ENCODE results near the gene INTS4. TPM values are rescaled to one million over a fixed set of nuclear protein-coding genes. Genes with fewer than 3 reads are reported as not detected.

The INTS4 gene
- total RNA-seq, 4 donors from 2014 or later: 30.3 to 41.5 (median 34.3) TPM

DNA sequence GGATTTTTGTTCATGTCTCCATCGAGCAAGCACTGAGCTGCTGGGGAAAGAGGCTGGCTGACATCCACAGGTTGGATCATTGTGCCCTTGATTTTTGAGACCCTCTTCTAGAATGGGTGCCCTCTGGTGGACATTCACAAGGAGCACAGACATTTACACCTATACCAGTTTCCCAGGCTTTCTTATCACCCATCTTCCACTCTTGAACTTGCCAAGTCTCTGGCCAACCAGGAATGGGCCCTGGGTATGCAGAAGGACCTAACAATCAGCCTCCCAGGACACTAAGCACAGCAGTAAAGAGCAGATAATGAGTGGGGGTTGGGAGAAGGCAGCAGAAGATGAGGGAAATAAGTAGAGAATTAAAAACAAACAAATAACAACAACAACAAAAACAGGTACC, 5.7 kb upstream of the INTS4 start:
- TF ChIP-seq, protein P1, sequence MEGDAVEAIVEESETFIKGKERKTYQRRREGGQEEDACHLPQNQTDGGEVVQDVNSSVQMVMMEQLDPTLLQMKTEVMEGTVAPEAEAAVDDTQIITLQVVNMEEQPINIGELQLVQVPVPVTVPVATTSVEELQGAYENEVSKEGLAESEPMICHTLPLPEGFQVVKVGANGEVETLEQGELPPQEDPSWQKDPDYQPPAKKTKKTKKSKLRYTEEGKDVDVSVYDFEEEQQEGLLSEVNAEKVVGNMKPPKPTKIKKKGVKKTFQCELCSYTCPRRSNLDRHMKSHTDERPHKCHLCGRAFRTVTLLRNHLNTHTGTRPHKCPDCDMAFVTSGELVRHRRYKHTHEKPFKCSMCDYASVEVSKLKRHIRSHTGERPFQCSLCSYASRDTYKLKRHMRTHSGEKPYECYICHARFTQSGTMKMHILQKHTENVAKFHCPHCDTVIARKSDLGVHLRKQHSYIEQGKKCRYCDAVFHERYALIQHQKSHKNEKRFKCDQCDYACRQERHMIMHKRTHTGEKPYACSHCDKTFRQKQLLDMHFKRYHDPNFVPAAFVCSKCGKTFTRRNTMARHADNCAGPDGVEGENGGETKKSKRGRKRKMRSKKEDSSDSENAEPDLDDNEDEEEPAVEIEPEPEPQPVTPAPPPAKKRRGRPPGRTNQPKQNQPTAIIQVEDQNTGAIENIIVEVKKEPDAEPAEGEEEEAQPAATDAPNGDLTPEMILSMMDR (IDR thresholded peaks at IDR 0.05; ENCODE audit: low read depth): no peak

DNA sequence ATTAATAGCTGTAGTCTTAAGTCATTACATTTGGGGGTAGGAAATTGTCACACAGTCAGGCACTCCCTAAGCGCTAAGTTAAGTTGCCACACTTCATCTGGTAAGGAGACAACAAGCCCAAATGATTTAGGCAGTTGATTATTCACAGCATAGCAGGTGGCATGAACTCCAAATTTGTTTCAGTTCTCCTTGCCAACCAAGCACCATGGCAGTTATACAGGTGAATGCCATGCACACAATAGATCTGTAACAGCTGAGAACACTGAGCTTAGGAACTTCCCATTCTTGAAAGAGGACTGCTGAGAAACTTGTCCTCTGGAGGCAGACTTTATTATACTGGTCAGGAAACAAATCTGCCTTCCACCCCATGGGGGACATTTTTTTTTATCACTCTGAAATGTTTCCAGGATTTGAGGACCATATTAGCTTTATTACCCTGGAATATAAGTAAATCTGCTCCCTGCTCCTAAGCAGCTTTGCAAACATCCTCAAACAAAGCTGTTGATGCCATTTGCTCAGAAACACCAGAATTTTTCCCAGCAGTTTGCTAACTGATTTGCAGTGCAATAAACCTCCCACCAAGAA, 5.1 kb upstream of the INTS4 start:
- TF ChIP-seq, protein P1 (IDR thresholded peaks at IDR 0.05; ENCODE audit: low read depth): no peak

DNA sequence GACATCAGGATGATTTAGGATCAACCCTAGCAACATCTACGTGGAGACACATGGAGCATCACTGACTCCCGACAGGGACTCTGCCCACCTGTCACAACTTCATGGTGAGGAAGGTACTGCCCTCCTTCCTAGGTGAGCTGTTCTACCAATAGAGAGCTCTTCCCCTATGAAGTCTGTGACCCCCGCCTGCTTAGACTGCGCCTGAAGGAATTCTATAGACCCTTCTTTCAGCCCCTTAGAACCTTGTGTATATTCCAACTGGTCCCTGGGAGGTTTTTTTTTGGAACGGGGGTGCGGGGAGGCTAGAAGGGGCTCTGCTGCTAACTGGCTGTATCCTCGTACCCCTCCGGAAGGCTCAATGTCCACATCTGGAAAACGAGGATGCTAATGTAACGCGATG, 566 bp downstream of the INTS4 start:
- TF ChIP-seq, protein P1 (IDR thresholded peaks at IDR 0.05; ENCODE audit: low read depth): no peak

DNA sequence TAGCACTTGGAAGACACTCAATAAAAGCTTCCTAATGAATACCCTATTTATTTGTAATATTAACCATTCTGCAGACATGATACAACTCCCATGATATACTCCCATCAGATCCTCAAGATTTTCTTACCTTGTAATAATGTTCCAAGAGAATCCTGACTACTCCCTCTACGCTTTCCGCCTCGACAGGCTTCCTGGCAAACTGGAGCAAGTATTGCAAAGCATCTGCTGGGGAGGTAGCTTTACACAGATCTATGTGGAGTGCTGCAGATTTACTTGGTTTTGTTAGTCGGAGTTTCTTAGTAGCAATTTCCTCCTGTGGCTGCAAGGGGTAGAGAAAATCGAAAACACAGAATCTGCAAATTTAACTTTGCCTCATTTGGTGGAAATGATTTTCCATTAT, 3.5 kb downstream of the INTS4 start:
- TF ChIP-seq, protein P1 (IDR thresholded peaks at IDR 0.05; ENCODE audit: low read depth): no peak

DNA sequence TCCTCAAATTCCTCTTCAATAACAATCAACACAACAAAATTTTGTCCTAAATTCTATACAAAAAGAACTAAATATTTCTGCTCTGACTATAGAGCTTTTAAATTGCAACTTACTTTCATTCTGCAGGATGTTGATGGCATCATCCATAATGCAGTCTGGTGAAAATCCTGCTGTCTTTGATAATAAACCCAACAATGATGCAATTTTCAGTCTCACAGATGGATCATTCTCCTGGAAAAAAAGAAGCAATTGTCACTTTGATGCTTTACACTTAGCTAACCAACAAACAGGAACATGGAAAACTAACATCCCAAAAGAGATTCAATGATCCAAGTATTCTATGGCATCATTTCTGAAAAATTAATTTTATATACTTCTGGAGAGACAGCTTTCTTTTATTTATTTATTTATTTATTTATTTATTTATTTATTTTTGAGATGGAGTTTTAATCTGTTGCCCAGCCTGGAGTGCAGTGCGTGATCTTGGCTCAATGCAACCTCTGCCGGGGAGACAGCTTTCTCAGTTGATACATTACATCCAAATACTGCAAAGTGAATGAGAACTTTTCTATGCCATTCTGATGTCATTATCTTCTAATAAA, 13.0 kb downstream of the INTS4 start:
- TF ChIP-seq, protein P1 (IDR thresholded peaks at IDR 0.05; ENCODE audit: low read depth): no peak

DNA sequence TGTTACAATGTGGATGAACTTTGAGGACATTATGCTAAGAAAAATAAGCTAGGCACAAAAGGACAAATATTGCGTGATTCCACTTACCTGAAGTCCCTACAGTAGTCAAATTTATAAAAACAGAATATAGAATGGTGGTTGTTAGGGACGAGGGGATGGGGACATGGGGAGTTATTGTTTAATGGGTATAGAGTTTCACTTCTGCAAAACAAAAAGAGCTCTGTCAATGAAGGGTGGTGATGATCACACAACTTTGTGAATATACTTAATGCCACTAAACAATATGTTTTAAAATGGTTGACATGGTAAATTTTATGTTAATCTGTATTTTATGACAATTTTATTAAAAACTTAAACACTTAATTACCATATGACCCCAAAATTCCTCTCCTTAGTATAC, 26.1 kb downstream of the INTS4 start:
- TF ChIP-seq, protein P1 (IDR thresholded peaks at IDR 0.05; ENCODE audit: low read depth): no peak

DNA sequence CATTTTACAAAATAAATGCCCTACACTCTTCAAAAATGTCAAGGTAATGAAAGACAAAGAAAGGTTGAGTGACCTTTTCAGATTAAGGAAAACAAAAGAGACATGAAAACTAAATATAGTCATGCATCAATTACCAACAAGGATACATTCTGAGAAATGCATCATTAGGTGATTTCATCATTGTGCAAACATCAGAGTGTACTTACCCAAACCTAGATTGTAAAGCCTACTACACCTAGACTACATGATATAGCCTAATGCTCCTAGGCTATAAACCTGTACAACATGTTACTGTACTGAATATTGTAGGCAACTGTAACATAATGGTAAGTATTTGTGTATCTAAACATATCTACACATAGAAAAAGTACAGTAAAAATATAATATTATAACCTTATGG, 26.7 kb downstream of the INTS4 start:
- TF ChIP-seq, protein P1 (IDR thresholded peaks at IDR 0.05; ENCODE audit: low read depth): no peak

Data from subcutaneous adipose tissue (tissue), 4 donors.